Measurements from ENCODE around the gene KDM4B. TPM values are rescaled to one million over a fixed set of nuclear protein-coding genes. Genes with fewer than 3 reads are reported as not detected.

Gene KDM4B
- total and polyA plus RNA-seq, 7 donors: 9.3 to 45.9 (median 29.5) TPM

- ATAC-seq: no peak
- H3K36me3 ChIP-seq (ENCODE audit: insufficient read depth in 1 of 2, low read depth in 1 of 2): peaks cover 0 to 49% of the 10 kb centered on the region in 2 donors
- H3K4me3 ChIP-seq: no peak overlapping the region
- H3K4me1 ChIP-seq: no peaks in the 10 kb centered on the region
- TF ChIP-seq CTCF (IDR thresholded peaks at IDR 0.05): no peak
- 92 to 97% (median 95%) methylated on average over 19 of the region's 19 CpGs for WGBS, 3 donors
- no peaks in the 10 kb centered on the region for H3K27me3 ChIP-seq (ENCODE audit: insufficient read depth in 3 of 3, low read length in 2 of 3)
- no peaks in the 10 kb centered on the region for H3K9me3 ChIP-seq
- no peak for DNase-seq
- intact Hi-C loops (cut with DNase I): no loop called here
- no peak overlapping the region for H3K27ac ChIP-seq
Measured at GRCh38 chr19:5077209-5077515, 108.2 kb downstream of the KDM4B start.

- no peaks in the 10 kb centered on the region for H3K9me3 ChIP-seq
- H3K27ac ChIP-seq: no peak overlapping the region
- 83 to 89% (median 83%) methylated on average over 18 of the region's 18 CpGs for WGBS, 3 donors
- no peak for DNase-seq
- H3K36me3 ChIP-seq (ENCODE audit: insufficient read depth in 1 of 2, low read depth in 1 of 2): peaks cover 0 to 55% of the 10 kb centered on the region in 2 donors
- ATAC-seq: no peak
- TF ChIP-seq CTCF (IDR thresholded peaks at IDR 0.05): no peak
- intact Hi-C loops (cut with DNase I): no loop called here
- H3K4me1 ChIP-seq: no peaks in the 10 kb centered on the region
- H3K27me3 ChIP-seq (ENCODE audit: insufficient read depth in 3 of 3, low read length in 2 of 3): no peaks in the 10 kb centered on the region
- H3K4me3 ChIP-seq: no peak overlapping the region
Measured at GRCh38 chr19:5078182-5078581, 109.3 kb downstream of the KDM4B start.

GRCh38 chr19:5078666-5079065 lies 109.8 kb downstream of the KDM4B start:
- DNase-seq (no peak), ATAC-seq (no peak)
- no peaks in the 10 kb centered on the region for H3K4me1 ChIP-seq
- H3K4me3 ChIP-seq: no peak overlapping the region
- intact Hi-C loops (cut with DNase I): no loop called here
- no peak for TF ChIP-seq CTCF (IDR thresholded peaks at IDR 0.05)
- WGBS, 3 donors: 74 to 84% (median 78%) methylated on average over 16 of the region's 16 CpGs
- H3K27ac ChIP-seq: no peak overlapping the region
- H3K27me3 ChIP-seq (ENCODE audit: insufficient read depth in 3 of 3, low read length in 2 of 3): no peaks in the 10 kb centered on the region
- no peaks in the 10 kb centered on the region for H3K9me3 ChIP-seq
- H3K36me3 ChIP-seq (ENCODE audit: insufficient read depth in 1 of 2, low read depth in 1 of 2): peaks cover 0 to 59% of the 10 kb centered on the region in 2 donors

GRCh38 chr19:5079071-5079774 lies 110.3 kb downstream of the KDM4B start:
- H3K27ac ChIP-seq: no peak overlapping the region
- H3K4me1 ChIP-seq: no peaks in the 10 kb centered on the region
- H3K4me3 ChIP-seq: no peak overlapping the region
- TF ChIP-seq CTCF (IDR thresholded peaks at IDR 0.05): no peak
- H3K27me3 ChIP-seq (ENCODE audit: insufficient read depth in 3 of 3, low read length in 2 of 3): no peaks in the 10 kb centered on the region
- ATAC-seq (no peak), DNase-seq (no peak)
- H3K36me3 ChIP-seq (ENCODE audit: insufficient read depth in 1 of 2, low read depth in 1 of 2): peaks cover 0 to 62% of the 10 kb centered on the region in 2 donors
- no peaks in the 10 kb centered on the region for H3K9me3 ChIP-seq
- intact Hi-C loops (cut with DNase I): no loop called here
- WGBS, 3 donors: 87 to 94% (median 90%) methylated on average over 18 of the region's 18 CpGs

Data from psoas muscle (tissue), 8 donors.